Fibroblast of skin of back (primary cell): ENCODE measurements around the gene TPRX1.
"Not testable (repeated sequence)": the region's sequence is repeated elsewhere in the genome, so short reads cannot be mapped to it uniquely, and the experiment has no call there.

Experiments used
- DNase-seq: peaks from one replicate; pipeline ENCODE4 v3.0.0-alpha.2; 2013

Gene TPRX1

GRCh38 chr19:47798904-47799266 is 5.5 kb downstream of the TPRX1 start:
- no peak for DNase-seq

DNA sequence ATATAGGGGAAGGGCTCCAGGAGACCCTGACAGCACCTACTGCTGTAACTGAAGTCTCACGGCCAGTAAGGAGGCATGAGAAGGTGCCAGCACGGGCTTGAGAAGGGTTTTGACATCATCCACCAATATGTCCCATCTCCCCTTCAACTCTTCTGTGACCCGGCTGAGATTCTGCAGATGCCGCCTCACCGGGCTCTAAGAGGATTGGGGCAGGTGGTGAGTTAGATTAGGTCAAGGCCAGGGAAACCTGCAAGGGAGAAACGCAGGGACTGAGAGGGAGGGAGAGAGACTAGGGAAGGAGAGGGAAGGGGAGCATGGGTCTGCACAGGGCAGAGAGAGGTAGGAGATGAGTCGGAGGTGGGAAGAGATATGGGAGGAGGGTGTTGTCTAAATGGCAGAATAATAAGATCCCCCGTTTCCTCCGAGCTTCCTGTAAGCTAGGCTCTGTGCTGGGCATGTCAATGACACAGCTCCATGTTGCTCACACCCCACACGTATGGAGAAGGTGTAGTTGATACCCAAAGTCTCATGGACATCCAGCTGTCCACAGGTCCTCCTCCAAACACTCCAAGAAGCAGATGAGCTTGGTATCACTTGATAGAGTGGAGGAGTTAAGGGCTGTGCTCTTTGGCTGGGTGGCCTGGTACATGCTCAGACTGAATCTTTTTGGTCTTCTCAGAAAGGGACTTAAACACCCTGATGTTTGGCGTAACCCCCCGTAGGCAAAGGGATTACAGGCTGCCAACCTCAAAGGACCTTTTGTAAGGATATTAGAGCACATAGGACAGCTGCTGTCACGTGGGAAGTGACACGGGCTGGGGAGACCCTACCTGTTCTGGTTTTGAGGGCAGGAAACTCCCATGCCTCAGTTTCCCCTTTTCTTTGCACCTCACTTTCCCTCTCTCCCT is 6.1 kb downstream of the TPRX1 start:
- no peak for DNase-seq

DNA sequence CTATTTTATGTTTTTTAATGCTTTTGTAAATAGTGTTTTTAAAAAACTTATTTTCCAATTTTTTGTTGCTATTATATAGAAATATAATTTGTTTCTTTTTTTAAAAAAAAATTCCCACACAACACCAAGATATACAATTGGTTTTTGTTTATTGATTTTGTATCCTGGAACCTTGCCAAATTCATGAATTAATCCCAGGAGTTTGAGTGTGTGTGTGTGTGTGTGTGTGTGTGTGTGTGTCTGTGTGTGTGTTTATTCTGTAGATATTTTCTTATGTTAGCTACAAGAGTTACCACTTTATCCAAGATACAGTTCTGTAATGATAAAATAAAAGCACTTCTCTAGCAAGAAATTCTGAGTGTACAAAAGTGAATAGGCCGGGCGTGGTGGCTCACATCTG is 7.6 kb downstream of the TPRX1 start:
- no peak for DNase-seq

DNA sequence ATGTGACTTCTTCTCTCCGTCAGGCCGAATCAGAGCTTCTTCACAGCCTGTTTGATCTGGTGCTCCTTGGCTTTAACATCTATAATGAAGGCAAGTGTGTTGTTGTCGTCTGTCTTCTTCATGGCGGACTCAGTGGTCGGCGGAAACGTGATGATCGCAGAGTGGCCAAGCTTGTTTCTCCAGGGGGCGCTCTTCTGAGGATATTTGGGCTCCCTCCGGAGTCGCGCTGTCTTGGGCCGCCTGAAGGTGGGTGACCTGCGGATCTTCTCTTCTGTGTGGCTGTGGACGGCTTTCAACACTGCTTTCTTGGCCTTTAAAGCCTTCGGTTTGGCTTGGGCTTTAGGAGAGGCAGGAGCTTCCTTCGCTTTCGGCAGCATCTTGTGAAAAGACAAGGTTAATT is 9.8 kb downstream of the TPRX1 start:
- DNase-seq, result no peak

DNA sequence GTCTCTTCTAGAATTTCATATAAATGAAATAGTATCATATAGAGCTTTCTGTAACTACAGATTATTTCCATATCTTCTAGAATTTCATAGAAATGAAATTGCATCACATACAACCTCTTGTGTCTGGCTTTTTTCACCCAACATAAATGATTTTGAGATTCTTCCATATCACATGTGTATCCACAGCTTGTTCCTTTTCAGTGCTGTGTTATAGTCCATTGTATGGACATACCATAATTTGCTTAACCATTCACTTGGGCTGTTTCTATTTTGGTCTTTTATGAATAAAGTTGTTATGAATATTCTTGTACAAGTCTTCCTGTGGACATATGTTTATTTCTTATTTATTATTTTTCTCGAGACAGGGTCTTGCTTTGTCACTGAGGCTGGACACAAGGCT is 11.7 kb downstream of the TPRX1 start:
- DNase-seq, result no peak

DNA sequence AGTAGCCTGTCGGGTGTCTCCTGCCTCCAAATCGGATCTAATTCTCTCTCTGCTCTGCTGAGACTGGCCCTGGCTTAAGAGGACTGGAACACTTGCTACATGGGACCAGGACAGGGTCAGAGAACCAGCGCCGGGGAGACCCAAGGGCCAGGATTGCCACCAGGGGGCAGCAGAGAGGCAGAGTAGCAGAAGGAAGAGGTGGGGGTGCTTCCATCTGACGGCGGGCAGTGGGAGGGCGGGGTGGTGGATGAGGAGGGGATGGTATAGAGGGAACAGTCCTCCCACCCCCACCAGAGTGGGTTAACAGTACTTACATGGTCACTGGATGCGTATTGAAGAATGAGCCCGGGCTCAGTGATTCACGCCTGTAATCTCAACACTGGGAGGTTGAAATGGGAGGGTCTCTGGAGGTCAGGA is 13.9 kb downstream of the TPRX1 start:
- peak; percentile 65 for DNase-seq

DNA sequence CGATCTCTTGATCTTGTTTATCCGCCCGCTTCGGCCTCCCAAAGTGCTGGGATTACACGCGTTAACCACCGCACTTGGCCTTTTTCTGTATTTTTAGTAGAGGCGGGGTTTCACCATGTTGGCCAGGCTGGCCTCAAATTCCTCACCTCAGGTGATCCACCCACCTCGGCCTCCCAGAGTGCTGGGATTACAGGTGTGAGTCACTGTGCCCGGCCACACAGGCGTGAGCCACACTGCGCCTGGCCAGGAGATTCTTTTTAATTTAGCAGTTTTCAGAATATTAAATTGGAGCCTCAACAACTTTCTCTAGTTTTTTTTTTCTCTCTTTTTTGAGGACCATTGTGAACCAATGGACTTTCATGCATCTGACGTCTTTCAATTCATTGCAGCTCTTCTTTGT is 14.5 kb downstream of the TPRX1 start:
- DNase-seq, result not testable (repeated sequence)

DNA sequence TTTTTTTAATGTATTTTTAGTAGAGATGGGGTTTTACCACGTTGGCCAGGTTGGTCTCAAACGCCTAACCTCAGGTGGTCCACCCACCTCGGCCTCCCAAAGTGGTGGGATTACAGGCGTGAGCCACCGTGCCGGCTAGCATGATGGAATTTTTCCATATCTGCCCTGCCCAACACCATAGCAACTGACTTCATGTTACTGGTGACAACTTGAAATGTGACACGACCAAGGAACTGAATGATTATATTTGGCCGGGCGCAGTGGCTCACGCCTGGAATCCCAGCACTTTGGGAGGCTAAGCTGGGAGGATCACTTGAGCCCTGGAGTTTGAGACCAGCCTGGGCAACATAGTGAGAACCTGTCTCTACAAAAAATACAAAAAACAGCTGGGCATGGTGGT is 17.0 kb downstream of the TPRX1 start:
- DNase-seq, result not testable (repeated sequence)

- no peak for DNase-seq
These were observed 17.8 kb downstream of the TPRX1 start for GRCh38 chr19:47786566-47786965.

DNA sequence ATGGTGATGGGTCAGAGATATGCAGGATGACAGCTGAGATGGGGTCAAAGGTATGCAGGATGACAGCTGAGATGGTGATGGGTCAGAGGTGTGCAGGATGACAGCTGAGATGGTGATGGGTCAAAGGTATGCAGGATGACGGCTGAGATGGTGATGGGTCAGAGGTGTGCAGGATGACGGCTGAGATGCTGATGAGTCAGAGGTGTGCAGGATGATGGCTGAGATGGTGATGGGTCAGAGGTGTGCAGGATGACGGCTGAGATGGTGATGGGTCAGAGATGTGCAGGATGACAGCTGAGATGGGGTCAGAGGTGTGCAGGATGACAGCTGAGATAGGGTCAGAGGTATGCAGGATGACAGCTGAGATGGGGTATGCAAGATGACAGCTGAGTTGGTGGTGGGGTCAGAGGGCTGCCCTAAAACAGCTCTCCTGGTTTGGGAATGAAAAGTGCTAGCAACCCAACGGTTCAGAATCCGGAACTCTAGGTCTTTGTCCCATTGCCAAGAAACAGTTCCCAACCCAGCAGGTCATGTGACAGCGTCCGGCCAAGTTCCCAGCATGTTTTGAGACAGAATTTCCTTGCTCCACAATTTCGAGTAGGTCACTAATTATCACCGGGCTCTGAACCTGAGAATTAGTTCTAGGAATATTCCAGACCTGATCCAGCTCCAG is 22.6 kb downstream of the TPRX1 start:
- no peak for DNase-seq

- no peak for DNase-seq
These were observed 24.2 kb downstream of the TPRX1 start for GRCh38 chr19:47780215-47780551.

- peak; percentile 36 for DNase-seq
These were observed 24.7 kb downstream of the TPRX1 start for GRCh38 chr19:47779524-47780214.

DNA sequence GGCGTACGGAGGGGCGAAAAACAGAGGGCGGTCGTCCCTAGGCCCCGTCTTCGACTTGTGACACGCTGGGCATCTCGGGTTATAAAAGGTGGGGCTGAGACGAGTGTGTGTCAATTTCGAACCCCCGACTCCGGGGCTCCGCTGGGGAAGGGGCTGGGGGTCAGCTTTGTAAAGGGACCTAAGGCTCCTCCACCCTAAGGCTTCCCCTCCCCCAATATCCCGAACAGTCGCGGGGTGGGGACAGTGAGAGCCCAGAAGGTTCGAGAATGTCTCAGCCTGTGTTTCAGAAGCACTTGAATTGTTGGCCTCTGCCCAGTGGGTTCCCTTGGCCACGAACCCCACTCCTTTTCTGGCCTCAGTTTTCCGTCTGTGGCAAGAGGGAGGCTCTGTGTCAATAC is 25.4 kb downstream of the TPRX1 start:
- DNase-seq, result no peak

GRCh38 chr19:47778049-47778953 is 26.1 kb downstream of the TPRX1 start, which contains the start of gene SELENOW:
Gene SELENOW (plus strand): TSS chr19:47778703. CDS start chr19:47778786, 83 bp downstream.
- DNase-seq, result peak; percentile 77

DNA sequence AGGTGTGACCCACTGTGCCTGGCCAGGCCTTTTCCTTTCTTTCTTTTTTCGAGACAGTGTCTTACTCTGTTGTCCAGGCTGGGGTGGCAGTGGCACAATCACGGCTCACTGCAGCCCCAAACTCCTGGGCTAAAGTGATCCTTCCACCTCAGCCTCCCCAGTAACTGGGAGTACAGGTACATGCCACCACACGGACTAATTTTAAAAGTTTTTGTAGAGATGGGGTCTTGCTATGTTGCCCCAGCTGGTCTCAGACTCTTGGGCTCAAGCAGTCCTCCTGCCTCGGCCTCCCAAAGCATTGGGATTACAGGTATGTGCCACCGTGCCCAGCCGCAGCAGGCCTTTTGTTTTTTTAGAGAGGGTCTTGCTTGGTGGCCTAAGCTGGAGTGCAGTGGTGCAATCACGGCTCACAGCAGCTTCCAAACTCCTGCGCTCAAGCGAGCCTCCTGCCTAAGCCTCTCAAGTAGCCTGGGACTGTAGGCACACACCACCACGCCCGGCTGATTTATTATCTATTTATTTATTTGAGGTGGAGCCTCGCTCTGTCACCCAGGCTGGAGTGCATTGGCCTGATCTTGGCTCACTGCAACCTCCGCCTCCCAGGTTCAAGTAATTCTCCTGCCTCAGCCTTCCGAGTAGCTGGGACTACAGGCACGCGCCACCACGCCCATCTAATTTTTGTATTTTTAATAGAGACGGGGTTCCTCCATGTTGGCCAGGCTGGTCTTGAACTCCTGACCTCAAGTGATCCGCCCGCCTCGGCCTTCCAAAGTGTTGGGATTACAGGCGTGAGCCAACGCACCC is 26.9 kb downstream of the TPRX1 start:
- DNase-seq, result not testable (repeated sequence)

DNA sequence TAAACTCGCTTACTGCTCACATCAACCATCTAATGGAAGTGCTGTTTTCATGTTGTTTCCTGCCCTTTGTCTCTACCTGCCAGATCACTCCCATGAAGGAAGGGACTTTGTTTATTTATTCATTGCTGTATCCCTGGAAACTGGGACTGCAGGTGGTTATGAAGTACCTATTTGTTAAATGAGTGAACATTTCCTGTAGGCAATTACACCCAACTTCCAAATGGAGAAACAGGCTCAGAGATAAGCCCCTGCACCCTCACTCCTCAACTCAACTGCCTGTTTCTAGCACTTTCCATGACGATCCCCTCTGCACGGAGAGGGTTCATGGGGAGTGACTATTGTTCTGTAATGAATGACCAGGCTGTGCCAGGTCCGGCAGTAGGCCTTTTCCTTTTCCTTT is 27.8 kb downstream of the TPRX1 start:
- no peak for DNase-seq

DNA sequence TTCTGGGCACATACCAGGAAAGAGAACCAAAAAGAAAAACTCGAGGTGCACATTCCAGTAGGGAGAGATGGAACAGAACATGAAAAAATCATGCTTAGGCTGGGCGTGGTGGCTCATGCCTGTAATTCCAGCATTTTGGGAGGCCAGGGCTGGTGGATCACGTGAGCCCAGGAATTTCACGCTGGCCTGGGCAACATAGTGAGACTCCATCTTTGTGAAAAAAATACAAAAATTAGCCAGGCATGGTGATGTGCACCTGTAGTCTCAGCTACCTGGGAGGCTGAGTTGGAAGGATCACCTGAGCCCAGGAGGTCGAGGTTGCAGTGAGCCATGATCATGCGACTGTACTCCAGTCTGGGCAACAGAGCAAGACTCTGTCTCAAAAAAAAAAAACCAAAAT is 33.1 kb downstream of the TPRX1 start:
- DNase-seq, result not testable (repeated sequence)

GRCh38 chr19:47769534-47769933 is 34.8 kb downstream of the TPRX1 start:
- no peak for DNase-seq

- DNase-seq, result no peak
These were observed 35.7 kb downstream of the TPRX1 start for GRCh38 chr19:47768604-47769003.

- DNase-seq, result no peak
These were observed 37.0 kb downstream of the TPRX1 start for GRCh38 chr19:47767349-47767748.

GRCh38 chr19:47766670-47767069 is 37.7 kb downstream of the TPRX1 start:
- no peak for DNase-seq

GRCh38 chr19:47766359-47766620 is 38.1 kb downstream of the TPRX1 start:
- no peak for DNase-seq
